AG09319 (cell line): Measurements from ENCODE around the gene SLC9A9.

Experiments used
- DNase-seq: peaks from one replicate; pipeline ENCODE4 v3.0.0-alpha.2; 2010; ENCODE audit warnings: low read depth; ENCODE audit errors: extremely low read depth
- TF ChIP-seq, protein P1 (sequence below): IDR thresholded peaks from 2 replicates; pipeline ENCODE4 v1.5.1; 2011; ENCODE audit warnings: low read depth, mild to moderate bottlenecking, inconsistent platforms, low read length, moderate library complexity

SLC9A9 gene

DNA sequence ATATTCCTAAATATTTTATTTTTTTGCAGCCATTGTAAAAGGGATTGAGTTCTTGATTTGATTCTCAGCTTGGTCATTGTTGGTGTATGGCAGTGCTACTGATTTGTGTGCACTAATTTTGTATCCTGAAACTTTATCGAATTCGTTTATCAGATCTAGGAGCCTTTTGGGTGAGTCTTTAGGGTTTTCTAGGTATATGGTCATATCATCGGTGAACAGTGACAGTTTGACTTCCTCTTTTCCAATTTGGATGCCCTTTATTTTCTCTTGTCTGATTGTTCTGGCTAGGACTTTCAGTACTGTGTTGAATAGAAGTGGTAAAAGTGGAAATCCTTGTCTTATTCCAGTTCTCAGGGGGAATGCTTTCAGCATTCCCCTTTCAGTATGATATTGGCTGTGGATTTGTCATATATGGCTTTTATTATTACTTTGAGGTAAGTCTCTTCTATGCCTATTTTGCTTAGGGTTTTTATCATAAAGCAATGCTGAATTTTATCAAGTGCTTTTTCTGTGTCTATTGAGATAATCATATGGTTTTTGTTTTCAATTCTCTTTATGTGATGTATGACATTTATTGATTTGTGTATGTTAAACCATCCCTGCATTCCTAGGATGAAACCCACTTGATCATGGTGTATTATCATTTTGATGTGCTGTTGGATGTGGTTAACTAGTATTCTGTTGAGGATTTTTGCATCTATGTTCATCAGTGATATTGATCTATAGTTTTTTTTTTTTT, 11.4 kb upstream of the SLC9A9 start:
- DNase-seq = no peak
- TF ChIP-seq, protein P1, sequence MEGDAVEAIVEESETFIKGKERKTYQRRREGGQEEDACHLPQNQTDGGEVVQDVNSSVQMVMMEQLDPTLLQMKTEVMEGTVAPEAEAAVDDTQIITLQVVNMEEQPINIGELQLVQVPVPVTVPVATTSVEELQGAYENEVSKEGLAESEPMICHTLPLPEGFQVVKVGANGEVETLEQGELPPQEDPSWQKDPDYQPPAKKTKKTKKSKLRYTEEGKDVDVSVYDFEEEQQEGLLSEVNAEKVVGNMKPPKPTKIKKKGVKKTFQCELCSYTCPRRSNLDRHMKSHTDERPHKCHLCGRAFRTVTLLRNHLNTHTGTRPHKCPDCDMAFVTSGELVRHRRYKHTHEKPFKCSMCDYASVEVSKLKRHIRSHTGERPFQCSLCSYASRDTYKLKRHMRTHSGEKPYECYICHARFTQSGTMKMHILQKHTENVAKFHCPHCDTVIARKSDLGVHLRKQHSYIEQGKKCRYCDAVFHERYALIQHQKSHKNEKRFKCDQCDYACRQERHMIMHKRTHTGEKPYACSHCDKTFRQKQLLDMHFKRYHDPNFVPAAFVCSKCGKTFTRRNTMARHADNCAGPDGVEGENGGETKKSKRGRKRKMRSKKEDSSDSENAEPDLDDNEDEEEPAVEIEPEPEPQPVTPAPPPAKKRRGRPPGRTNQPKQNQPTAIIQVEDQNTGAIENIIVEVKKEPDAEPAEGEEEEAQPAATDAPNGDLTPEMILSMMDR = no peak

DNA sequence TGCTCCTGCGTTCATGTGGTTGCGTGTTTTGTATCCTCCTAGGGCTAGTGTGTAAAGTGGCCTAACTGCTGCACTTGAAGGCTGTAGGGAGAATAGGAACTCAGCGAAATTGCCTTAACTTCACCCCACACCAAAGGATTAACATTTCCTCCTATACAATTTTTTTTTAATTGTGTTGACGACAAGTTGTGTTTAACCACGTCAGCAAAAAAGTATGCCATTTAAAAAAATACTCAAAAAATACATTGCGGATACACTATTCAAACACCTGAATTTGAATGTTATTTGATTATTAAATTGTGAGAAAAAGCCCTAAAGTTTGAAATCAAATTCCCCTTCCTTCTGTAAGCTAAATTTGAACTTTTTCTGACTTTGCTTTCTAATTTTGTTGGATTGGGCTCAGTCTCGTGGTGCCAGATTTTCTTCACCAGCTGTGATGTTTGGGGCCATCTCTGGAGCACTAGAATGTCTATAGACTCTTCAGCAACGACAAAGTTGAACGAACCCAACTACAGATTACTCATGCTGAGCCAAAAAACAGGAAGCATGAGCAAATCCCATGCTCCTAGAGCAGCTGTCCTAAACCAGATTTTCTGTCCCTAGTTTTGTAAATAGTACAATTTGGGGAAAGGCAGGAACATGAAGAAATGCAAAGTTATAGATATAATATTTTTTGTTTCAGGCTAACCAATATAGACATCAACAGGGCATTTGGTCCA, 8.1 kb upstream of the SLC9A9 start:
- TF ChIP-seq, protein P1 = no peak
- no peak for DNase-seq

DNA sequence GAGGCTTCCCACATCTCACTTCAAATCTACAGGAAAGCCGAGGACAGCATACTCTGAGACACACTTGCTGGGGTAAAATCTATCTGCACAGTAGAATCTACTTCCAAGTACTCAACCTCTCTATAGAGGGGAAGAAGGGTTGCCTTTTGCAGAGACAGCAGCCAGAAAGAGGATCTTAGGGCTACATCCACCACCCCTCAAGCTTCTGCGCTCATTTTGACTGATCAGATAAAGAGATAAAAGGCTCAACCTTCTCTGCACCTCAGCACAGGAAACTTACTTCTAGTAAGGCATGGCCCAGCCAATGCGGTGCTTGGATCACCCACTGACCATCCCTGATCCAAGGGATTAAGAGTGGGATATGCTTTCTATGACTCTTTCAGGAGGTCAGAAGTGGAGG, 6.9 kb upstream of the SLC9A9 start:
- TF ChIP-seq, protein P1 = no peak
- DNase-seq = no peak

DNA sequence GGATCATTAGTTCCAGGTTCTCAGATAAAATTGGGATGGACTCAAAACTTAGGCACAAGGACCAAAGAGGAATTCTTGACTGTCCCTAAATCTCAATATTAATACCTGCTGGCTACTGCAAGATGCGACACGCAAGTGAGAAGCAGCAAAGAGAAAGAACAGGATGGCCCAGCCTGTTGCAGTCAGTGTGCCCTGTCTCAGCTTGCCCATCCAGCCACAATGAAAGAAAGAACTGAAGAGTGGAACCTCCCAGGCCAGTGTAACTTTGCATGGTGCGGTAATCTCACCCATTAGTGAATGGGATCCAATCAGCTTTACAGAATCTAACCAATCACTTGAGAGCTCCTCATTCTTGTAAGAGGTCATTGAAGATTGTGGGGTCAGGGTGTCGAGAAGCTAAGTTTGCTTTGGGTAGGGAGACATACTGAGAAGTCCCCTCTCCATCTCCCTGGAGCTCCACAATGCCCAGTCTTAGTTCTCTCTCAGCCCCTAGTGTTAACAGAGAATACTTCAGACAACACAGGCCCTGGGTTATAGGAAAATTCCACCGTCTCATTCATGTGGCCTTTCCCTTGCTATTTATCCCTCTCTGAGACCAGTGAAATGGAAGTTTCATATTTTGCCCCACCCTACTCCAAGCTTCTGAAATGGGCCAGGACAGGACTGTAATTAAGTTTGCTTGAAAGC, 3.2 kb upstream of the SLC9A9 start:
- no peak for DNase-seq
- TF ChIP-seq, protein P1 = no peak

DNA sequence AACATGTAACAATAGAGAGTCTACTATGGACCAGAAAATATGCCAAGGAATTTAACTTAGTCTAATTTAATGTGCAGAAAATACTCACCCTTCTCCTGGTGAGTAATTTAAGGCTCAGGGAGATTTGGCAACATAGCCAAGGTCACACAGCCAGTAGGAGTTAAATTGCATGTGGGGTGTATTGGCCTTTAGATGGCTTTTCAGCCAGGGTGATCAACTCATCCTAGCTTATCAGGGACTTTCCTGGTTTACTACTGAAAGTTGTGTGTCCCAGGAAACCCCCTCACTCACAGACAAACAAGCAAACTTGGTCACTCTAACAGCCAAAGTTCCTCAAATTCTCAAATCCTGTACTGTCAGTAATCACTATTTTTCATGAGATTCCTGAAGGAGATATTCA, 2.6 kb upstream of the SLC9A9 start:
- TF ChIP-seq, protein P1 = no peak
- no peak for DNase-seq

DNA sequence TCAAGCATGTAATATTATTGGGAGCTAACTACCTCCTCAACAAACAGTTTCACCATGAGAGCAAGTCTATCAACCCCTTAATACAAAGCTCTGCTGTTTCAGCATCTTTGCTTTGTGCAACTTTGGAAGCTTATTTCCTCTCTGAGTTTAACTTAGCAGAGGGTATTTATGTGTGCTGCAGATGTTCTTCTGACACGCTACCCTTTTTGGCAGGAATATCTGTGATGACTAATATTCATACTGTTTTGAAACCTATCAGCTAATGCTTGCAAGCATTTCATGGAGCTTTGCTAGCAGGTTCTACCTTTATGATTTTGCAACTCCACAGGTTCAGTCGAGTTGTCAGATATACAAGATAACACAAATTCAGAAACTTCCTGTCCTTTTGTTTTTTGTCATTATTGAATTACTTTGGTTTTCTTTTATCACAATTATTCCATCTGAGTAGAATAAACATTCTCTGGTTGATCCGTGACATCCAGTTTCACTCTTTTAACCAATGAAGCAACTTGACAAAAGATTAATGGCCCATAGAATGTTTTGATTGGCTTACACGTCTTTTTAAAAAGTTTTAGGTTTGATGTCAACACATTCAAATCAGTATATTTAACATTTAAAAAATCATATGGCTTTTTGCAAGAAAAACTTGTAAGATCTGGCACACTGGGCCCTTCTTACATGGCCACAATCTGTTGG, 1.7 kb upstream of the SLC9A9 start:
- TF ChIP-seq, protein P1 = no peak
- DNase-seq = peak; percentile 76
